Pulmonary artery endothelial cell (primary cell): ENCODE data around the gene SYNPO2. TPM values are rescaled to one million over a fixed set of nuclear protein-coding genes. Genes with fewer than 3 reads are reported as not detected.
"Not testable (repeated sequence)": the region's sequence is repeated elsewhere in the genome, so short reads cannot be mapped to it uniquely, and the experiment has no call there.

Experiments
- DNase-seq: peaks from one replicate; pipeline ENCODE4 v3.0.0-alpha.2; 2011; ENCODE audit warnings: low read depth, low spot score
- total RNA-seq: library from RNA; depleted of rRNA; stranded (reverse); fragments of >200 nt; gene quantifications from 2 replicates; pipeline ENCODE4 v1.2.3, GENCODE V29; 2014

The SYNPO2 gene
- total RNA-seq, 1 donor from 2014 or later: 0.13 TPM

DNA sequence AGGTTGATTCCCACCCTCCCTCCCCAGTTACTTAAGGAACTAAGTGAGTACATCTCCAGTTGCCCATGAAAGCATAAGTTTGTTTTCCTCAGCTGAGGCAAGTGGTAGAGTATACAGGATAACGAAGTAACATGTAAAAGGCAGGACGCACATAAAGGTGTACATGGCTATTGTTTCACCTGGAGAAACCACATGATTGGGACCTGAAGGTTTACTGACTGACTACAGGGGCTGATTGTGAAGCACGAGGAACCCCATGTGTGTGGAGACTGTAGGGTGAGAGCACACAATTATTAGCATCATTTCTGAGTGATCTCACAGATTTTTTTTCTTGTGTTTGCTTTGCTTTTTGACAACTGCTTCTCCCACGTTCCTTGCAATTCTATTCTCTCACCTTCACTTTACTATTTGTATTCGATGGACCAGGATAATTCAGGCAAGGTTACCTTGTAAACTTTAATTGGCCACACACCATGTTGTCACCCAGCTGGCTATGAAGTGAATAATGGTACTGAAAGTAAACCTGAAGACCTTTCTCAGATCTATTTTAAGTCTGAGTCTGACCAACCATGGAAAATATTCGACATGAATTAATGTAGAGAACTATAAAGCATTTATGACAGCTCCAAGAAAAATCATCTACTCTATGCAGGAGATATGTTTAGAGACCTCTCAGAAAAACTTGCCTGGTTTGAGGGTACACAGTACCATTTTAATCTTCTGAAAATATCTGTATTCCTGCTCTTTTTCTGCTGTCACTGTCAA, 144.4 kb downstream of the SYNPO2 start:
- DNase-seq: no peak

GRCh38 chr4:119034276-119035008, 145.8 kb downstream of the SYNPO2 start:
- no peak for DNase-seq

GRCh38 chr4:119035951-119036737, 147.5 kb downstream of the SYNPO2 start:
- no peak for DNase-seq

- DNase-seq: no peak
These were observed 149.1 kb downstream of the SYNPO2 start for GRCh38 chr4:119037709-119038108.

DNA sequence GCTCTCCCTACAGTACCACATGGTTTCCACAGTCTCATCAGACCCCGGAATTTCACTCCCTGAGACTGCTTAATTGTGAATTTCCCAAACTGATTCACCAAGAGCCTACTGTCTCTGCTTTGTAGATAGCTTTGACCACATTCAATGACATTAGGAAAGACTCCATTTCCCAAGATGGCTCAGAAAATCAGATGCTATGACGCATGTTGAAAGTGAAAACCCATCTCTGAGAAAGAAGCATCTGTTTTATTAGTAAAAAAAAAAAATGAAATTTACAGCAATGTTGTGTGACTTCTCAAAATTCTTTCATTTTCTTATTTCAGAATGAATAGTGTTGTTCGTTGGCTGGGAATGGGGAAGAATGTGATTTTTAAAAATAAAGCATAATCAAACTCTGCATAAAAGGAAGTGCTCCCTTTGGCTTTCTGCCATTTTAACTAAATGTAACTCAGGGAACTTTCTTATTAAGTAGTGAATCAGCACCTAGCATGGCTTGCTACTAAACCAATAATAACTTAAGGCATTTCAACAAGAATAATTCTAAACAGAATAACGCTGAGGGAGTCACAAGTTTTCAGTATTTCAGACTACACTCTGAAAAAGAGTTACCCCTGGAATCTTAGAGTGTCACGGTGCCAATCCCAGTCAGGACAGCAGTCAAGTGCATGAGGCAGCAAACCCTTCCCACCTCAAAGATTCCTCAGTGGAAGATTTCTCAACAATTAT, 149.6 kb downstream of the SYNPO2 start:
- DNase-seq: no peak

DNA sequence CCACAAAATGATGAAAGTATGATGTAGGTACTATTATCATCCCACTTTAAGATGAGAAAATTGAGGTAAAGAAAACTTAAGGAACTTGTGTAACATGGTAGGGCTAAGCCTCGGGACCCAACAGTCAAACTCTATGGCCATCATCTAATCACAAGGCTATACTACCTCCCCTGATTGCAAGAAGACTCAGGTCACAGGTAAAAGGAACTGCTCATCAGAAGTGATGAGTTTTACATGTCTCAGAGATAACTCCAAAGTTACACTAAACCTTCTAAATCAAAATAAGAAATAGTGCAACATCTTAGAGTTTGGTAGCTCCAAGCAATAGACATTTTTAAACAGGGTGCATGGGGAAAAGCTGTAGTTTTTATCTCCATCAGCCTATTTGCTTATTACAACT, 150.5 kb downstream of the SYNPO2 start:
- DNase-seq: no peak

DNA sequence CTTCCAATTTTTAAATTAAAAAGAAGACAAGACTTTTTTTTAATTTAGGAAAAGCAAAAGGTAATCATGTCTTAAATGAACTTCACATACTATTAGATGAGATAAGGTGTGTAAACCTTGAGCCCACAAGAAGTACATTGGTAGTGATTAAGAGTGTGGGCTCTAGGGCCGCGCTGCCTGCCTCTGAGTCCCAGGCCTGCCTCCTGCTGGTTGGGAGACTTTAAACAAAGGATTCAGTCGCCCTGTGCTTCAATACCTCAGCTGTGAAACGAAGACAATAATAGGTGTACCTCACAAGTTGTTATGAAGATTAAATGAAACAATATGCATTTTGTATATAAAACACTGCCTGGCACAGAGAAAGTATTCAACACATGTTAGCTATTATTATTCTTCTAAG, 151.1 kb downstream of the SYNPO2 start:
- no peak for DNase-seq

- DNase-seq: no peak
These were observed 151.6 kb downstream of the SYNPO2 start for GRCh38 chr4:119040261-119040660.

DNA sequence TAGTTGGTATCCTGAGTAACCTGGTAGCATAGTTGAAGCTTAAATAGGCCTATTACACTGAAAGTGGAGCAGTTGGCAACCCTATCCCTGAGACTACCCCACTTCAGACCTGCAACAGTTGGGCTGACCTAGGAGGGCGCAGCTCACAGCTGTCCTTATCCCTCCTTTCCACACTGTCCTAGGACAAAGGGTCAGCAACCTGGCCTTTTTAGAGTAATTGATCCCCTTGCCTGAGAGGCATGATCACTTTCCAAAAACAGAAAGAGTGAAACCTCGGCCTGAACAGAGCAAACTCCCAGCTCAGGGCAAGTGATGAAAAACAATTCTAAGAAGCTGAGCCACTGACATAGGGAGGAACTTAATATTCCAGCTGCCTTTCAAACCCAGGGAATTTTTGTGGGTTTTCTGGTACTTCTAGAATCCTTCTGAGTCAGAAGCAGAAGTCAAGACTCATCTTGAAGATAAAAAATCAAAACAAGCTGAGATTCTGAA, 152.1 kb downstream of the SYNPO2 start:
- DNase-seq: no peak

- no peak for DNase-seq
These were observed 152.7 kb downstream of the SYNPO2 start for GRCh38 chr4:119041396-119041795.

DNA sequence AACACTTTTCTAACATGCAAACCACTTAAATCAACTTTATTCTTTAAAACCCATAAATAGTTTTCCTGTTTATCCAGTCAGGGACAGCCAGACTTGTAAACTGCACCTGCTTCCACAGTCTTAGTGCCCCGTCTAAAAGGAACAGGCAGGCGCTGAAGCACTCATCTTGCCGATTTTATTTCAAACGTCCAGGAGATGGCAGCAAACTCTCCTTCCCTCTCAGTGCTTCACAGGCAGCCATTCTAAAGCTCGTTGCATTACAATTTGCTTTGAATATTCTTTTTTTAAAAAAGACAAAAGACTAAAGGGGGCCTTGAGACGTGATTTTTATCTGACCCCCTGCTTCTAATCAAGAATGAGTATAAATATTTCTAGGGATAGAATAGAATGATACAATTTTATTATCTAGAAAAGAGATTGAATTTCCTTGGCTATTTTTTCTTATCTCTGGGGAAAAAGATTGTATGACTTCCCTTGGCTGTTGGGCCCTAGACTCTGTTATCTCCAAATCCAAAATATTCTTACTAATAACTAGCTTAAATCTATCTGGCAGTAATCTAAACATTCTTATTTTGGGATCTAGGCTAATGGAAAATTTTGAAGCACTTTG, 153.4 kb downstream of the SYNPO2 start:
- DNase-seq: peak; percentile 48

DNA sequence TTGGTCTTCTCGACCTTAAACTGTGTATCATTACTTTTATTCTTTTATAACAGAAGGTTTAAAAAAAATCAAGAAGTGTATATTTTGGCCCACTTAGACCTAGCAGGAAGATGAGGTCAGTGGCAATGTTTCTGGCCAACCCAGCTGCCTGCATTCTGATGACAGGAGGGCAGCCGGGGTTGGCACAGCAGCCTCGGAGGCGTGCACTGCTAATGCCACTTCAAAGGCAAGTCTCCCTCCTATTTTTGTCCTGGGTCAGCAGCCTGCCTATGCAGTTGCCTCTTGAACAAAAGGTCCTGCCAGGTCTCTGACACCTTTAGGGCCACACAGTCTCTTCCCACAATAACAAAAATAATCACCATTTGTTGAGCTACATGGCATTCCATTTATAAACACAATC, 157.6 kb downstream of the SYNPO2 start:
- peak; percentile 10 for DNase-seq

GRCh38 chr4:119047059-119047458, 158.4 kb downstream of the SYNPO2 start:
- DNase-seq: not testable (repeated sequence)

DNA sequence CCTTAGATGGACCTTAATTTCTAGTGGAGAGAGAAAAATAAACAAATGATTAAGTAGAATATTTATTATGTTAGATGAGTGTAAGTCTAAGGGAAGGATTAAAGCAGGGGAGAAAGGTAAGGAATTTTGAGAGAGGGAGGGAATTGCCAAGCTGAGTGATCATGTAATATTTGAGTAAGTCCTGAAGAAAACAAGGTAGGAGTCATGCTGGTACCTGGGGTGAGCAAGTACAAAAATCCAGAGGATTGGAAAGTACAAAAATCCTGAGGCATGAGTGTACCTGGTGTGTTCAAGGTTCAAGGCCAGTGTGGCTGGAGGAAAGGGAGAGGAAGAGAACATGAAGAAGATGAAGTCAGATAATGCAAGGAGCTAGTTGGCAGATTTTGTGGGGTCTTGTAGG, 159.8 kb downstream of the SYNPO2 start:
- no peak for DNase-seq

DNA sequence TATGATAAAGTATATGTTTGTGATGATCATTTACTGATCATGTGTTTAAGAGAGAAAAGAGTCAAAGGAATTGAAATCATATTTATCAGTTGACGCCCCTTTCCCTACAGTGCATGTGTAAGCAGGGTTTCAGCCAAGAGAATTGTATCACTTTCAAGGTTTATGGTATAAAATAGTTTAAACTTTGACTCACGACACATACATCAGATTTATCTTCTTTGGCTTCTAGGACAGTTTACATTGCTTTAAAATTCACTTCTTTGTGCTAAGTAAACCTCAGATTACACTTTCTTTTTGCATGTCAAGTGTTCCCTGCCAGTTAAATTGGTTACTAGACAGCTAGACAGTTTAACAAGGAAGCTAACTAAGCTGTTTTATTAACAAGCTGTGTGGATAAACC, 160.7 kb downstream of the SYNPO2 start:
- DNase-seq: no peak

- DNase-seq: no peak
These were observed 162.0 kb downstream of the SYNPO2 start for GRCh38 chr4:119050527-119051090.

GRCh38 chr4:119053245-119053644, 164.6 kb downstream of the SYNPO2 start:
- DNase-seq: no peak

DNA sequence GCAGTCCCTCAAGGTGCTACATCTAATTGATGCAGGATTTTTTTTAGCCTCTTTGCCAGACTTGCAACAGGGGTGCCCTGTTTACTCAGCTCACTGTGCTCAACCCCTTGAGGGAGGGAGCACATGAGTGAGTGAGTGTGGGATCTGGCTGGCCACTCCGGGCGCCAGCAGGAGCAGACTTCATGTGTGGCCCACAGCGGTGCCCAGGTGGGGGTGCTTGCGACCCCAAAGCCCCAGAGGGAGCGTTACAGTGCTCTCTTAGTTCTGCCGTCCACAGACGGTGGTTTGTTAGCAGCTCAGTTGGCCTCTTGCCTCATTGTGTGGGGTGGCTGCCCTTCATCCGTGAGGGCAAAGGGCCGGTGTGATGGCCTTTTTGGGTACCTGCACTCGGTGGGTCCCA, 165.3 kb downstream of the SYNPO2 start:
- DNase-seq: no peak

DNA sequence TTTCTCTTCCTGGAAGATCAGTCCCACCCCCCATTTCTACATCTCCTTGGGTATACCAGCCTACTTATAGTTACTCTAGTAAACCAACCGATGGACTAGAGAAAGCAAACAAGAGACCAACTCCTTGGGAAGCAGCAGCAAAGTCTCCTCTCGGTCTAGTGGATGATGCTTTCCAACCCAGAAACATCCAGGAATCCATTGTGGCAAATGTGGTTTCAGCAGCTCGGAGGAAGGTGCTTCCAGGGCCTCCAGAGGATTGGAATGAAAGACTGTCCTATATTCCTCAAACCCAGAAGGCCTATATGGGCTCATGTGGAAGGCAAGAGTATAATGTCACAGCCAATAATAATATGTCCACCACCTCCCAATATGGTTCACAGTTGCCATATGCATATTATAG, 168.8 kb downstream of the SYNPO2 start:
- DNase-seq: no peak

GRCh38 chr4:119059221-119059620, 170.6 kb downstream of the SYNPO2 start:
- no peak for DNase-seq

- DNase-seq: not testable (repeated sequence)
These were observed 178.5 kb downstream of the SYNPO2 start for GRCh38 chr4:119067125-119067524.
